Ishikawa (cell line): ENCODE data around the gene ATP8A2.

Source experiments
- CEBPB ChIP-seq: IDR thresholded peaks from 2 replicates; pipeline ENCODE4 v1.6.1; 2012
- CREB1 ChIP-seq: IDR thresholded peaks from 2 replicates; pipeline ENCODE4 v1.6.1; 2012; ENCODE audit warnings: low read depth
- EGR1 ChIP-seq: IDR thresholded peaks from 2 replicates; pipeline ENCODE4 v1.6.1; 2012
- EP300 ChIP-seq: IDR thresholded peaks from 2 replicates; pipeline ENCODE4 v1.6.1; 2012; ENCODE audit warnings: borderline replicate concordance
- FOXM1 ChIP-seq: IDR thresholded peaks from 2 replicates; pipeline ENCODE4 v1.6.1; 2012; ENCODE audit warnings: low read depth, borderline replicate concordance
- NFIC ChIP-seq: IDR thresholded peaks from 2 replicates; pipeline ENCODE4 v1.6.1; 2012
- RAD21 ChIP-seq: IDR thresholded peaks from 2 replicates; pipeline ENCODE4 v1.6.1; 2012; ENCODE audit warnings: low read depth
- TAF1 ChIP-seq: IDR thresholded peaks from 2 replicates; pipeline ENCODE4 v1.6.1; 2012; ENCODE audit warnings: low read depth, mild to moderate bottlenecking
- TCF12 ChIP-seq: IDR thresholded peaks from 2 replicates; pipeline ENCODE4 v1.6.1; 2012; ENCODE audit warnings: low read depth
- TEAD4 ChIP-seq: IDR thresholded peaks from 2 replicates; pipeline ENCODE4 v1.6.1; 2012
- YY1 ChIP-seq: IDR thresholded peaks from 2 replicates; pipeline ENCODE4 v1.6.1; 2012; ENCODE audit warnings: low read depth
- ZBTB7A ChIP-seq: IDR thresholded peaks from 2 replicates; pipeline ENCODE4 v1.6.1; 2012; ENCODE audit warnings: low read depth
- TF ChIP-seq, protein P1 (sequence below): IDR thresholded peaks from 2 replicates; pipeline ENCODE4 v1.6.1; 2012; ENCODE audit warnings: low read depth, mild to moderate bottlenecking
- TF ChIP-seq, protein P2 (sequence below): IDR thresholded peaks from 2 replicates; pipeline ENCODE4 v1.6.1; 2012
- TF ChIP-seq, protein P3 (sequence below): IDR thresholded peaks from 2 replicates; pipeline ENCODE4 v1.6.1; 2012

The ATP8A2 gene

GRCh38 chr13:25885418-25885817 lies 513.6 kb downstream of the ATP8A2 start:
- TF ChIP-seq, protein P1, sequence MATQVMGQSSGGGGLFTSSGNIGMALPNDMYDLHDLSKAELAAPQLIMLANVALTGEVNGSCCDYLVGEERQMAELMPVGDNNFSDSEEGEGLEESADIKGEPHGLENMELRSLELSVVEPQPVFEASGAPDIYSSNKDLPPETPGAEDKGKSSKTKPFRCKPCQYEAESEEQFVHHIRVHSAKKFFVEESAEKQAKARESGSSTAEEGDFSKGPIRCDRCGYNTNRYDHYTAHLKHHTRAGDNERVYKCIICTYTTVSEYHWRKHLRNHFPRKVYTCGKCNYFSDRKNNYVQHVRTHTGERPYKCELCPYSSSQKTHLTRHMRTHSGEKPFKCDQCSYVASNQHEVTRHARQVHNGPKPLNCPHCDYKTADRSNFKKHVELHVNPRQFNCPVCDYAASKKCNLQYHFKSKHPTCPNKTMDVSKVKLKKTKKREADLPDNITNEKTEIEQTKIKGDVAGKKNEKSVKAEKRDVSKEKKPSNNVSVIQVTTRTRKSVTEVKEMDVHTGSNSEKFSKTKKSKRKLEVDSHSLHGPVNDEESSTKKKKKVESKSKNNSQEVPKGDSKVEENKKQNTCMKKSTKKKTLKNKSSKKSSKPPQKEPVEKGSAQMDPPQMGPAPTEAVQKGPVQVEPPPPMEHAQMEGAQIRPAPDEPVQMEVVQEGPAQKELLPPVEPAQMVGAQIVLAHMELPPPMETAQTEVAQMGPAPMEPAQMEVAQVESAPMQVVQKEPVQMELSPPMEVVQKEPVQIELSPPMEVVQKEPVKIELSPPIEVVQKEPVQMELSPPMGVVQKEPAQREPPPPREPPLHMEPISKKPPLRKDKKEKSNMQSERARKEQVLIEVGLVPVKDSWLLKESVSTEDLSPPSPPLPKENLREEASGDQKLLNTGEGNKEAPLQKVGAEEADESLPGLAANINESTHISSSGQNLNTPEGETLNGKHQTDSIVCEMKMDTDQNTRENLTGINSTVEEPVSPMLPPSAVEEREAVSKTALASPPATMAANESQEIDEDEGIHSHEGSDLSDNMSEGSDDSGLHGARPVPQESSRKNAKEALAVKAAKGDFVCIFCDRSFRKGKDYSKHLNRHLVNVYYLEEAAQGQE = no peak
- no peak for TF ChIP-seq TEAD4
- TF ChIP-seq EGR1 = no peak
- no peak for TF ChIP-seq CREB1
- no peak for TF ChIP-seq NFIC
- no peak for TF ChIP-seq TAF1
- TF ChIP-seq, protein P2, sequence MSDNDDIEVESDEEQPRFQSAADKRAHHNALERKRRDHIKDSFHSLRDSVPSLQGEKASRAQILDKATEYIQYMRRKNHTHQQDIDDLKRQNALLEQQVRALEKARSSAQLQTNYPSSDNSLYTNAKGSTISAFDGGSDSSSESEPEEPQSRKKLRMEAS = no peak
- TF ChIP-seq YY1 = no peak
- TF ChIP-seq RAD21 = no peak

DNA sequence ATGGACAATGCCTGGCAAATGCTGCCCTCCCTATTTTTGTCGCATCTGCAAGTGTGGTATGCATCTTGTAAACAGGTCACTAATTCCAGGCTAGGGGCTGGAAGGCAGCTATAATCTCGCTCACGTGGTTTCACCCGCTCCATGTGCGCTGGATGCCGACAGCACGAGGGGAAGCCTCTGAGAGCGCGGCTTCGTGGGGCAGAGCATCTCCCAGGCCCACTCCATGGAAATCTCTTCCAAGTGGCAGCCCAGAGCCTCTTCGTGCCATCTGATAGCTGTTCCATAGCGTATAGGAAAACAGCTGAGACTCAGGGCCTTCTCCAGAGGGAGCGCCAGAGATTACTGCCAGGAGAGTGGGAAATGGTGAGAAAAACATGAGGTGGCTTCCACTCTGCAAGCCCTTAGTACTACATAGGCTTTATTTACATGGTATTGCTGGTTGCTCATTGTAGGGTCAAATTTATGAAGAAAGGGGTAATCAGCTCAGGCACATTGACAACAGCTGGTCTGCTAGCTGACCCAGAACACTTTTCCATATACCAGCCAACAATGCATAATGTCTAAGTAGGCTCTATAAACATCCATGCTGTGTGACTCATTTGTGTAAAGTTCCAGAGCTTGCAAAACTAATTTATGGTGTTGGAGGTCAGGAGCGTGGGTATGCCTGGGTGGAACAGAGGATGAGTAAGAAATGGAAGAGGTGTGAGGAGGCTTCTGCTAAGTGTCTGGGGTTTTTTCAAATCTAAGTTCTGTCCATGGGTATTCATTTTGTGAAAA lies 514.9 kb downstream of the ATP8A2 start:
- TF ChIP-seq FOXM1 = no peak
- TF ChIP-seq CEBPB = no peak
- TF ChIP-seq TCF12 = no peak
- no peak for TF ChIP-seq EP300
- no peak for TF ChIP-seq NFIC
- no peak for TF ChIP-seq EGR1
- TF ChIP-seq, protein P3, sequence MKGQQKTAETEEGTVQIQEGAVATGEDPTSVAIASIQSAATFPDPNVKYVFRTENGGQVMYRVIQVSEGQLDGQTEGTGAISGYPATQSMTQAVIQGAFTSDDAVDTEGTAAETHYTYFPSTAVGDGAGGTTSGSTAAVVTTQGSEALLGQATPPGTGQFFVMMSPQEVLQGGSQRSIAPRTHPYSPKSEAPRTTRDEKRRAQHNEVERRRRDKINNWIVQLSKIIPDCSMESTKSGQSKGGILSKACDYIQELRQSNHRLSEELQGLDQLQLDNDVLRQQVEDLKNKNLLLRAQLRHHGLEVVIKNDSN = no peak
- TF ChIP-seq, protein P2 = no peak
- no peak for TF ChIP-seq RAD21
- no peak for TF ChIP-seq TEAD4
- TF ChIP-seq TAF1 = no peak
- TF ChIP-seq, protein P1 = no peak
- no peak for TF ChIP-seq CREB1
- TF ChIP-seq ZBTB7A = no peak
- TF ChIP-seq YY1 = no peak

- TF ChIP-seq EGR1 = no peak
- no peak for TF ChIP-seq CREB1
- no peak for TF ChIP-seq YY1
- TF ChIP-seq, protein P3 = no peak
- TF ChIP-seq, protein P1 = no peak
- TF ChIP-seq NFIC = no peak
- TF ChIP-seq ZBTB7A = no peak
- TF ChIP-seq, protein P2 = no peak
- no peak for TF ChIP-seq TEAD4
Measured at GRCh38 chr13:25887962-25888655, 516.3 kb downstream of the ATP8A2 start.

GRCh38 chr13:25890671-25891212 lies 519.0 kb downstream of the ATP8A2 start:
- no peak for TF ChIP-seq TCF12
- TF ChIP-seq TEAD4 = no peak
- no peak for TF ChIP-seq RAD21
